Upper lobe of left lung (tissue), 6 donors: ENCODE data around the gene CHAF1A. TPM values are rescaled to one million over a fixed set of nuclear protein-coding genes. Genes with fewer than 3 reads are reported as not detected.

Source experiments
- ATAC-seq, 2 donors: fragments of 200-7000 bp; cut with Tn5 transposase; one replicate each; pipeline ENCODE4 v1.9.1; 2022; ENCODE audit warnings: mild to moderate bottlenecking in 2 of 2, moderate library complexity in 2 of 2; ENCODE audit not compliant: low FRiP score in 2 of 2
- DNase-seq, 2 donors: peaks; one replicate each; pipeline ENCODE4 v3.0.0-alpha.2; 2019 to 2020
- H3K27ac ChIP-seq, 4 donors: fragments of 200-600 bp; sonication (generic); one replicate each; pipeline ENCODE4 v1.5.1; 2016 to 2019
- H3K27me3 ChIP-seq, 4 donors: fragments of 200-600 bp; sonication (generic); one replicate each; pipeline ENCODE4 v1.5.1; 2017 to 2019
- H3K36me3 ChIP-seq, 4 donors: fragments of 200-600 bp; sonication (generic); one replicate each; pipeline ENCODE4 v1.5.1; 2016 to 2019
- H3K4me1 ChIP-seq, 4 donors: fragments of 200-600 bp; sonication (generic); one replicate each; pipeline ENCODE4 v1.5.1; 2018 to 2019
- H3K4me3 ChIP-seq, 4 donors: fragments of 200-600 bp; sonication (generic); one replicate each; pipeline ENCODE4 v1.5.1; 2017 to 2019; ENCODE audit warnings: mild to moderate bottlenecking in 2 of 4, moderate library complexity in 1 of 4
- H3K9me3 ChIP-seq, 4 donors: fragments of 200-600 bp; sonication (generic); one replicate each; pipeline ENCODE4 v1.5.1; 2018 to 2019
- CTCF ChIP-seq, 6 experiments: fragments of 450-650 bp in 4 of 6; fragments of 200-600 bp in 2 of 6; sonication (generic) in 2 of 6; IDR thresholded peaks; one replicate each; pipeline ENCODE4 v1.5.1; 2016 to 2019; ENCODE audit warnings: antibody characterized with exemption in 6 of 6
- EP300 ChIP-seq, 4 donors: sonication (generic); formaldehyde crosslinking; IDR thresholded peaks; one replicate each; pipeline ENCODE4 v1.5.1; 2017; ENCODE audit warnings: antibody characterized with exemption in 4 of 4, control low read depth in 2 of 4
- POLR2A ChIP-seq, 4 donors: fragments of 450-650 bp; IDR thresholded peaks; one replicate each; pipeline ENCODE4 v1.5.1; 2016 to 2017; ENCODE audit warnings: antibody characterized with exemption in 4 of 4, mild to moderate bottlenecking in 2 of 4
- POLR2AphosphoS5 ChIP-seq, 2 donors: sonication (generic); formaldehyde crosslinking; IDR thresholded peaks; one replicate each; pipeline ENCODE4 v1.5.1; 2017; ENCODE audit warnings: antibody characterized with exemption in 2 of 2
- WGBS, 2 donors: methylation state at CpG; one replicate each; pipeline ENCODE4 v1.1.5; 2017 to 2018; 5-methylcytosine and 5-hydroxymethylcytosine counted together
- total RNA-seq, 6 donors: library from RNA; depleted of rRNA in 4 of 6; stranded (reverse); fragments of >200 nt in 4 of 6; gene quantifications; one replicate each; pipeline versions ENCODE4 v1.1.0 to v1.2.1, GENCODE V29; 2016 to 2021
- donor health status: DM: no; HTN: no; CAD: no; lungs with moderate emphysema.
- donor health status: DM: no; HTN: yes; CAD: no; lungs with severe emphysema.

The CHAF1A gene
- total RNA-seq, 6 donors from 2014 or later, result 3.3 to 16.8 (median 10.1) TPM

DNA sequence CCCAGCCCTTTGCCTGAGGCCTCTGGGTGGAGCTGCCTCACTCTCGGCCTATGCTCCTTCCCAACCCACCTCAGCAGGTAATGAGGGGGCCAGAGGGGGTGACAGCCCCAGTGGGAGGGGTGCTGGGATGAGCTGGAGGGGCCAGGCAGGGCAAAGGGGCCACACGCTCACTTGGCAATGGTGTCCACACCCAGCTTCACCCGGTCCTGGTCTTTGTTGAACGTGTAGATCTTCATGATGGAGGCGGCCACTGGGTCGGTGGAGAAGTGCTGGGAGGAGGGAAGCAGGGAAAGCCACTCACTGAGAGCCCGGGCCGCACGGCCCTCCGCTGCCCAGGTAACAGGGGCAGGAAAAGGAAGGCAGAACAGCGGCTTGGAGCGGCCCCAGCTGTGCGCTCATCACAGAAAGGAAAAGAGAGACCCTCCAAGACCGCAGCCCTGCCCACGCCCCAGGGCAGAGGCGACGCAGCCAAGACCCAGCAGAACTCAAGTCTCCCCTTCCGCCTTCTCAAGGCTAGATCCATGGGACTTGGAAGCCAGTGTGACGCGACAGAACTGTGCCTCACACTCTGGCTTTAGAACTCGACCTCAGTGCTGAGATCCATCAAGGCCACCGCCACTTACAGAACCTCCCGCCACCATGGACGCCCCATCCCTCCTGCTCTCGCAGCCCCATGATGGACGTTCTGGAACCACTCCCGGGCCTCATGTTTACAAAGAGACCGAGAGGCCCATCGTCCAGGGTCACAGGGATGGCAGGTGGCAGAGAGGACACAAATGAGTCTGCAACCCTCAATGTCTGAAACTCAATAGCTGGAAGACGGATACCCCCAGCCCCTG lies 45.9 kb downstream of the CHAF1A start:
- DNase-seq, result peak in 1 of 2 donors; percentile 71
- H3K4me3 ChIP-seq, result no peak overlapping the region
- H3K36me3 ChIP-seq, result peaks cover 44 to 93% (median 87%) of the 10 kb centered on the region in 4 donors
- no peak for ATAC-seq
- peak overlapping the region in 1 of 4 donors; percentile 22 for H3K27ac ChIP-seq
- no peak for TF ChIP-seq POLR2AphosphoS5 (IDR thresholded peaks at IDR 0.05)
- no peak for TF ChIP-seq CTCF (IDR thresholded peaks at IDR 0.05)
- TF ChIP-seq EP300 (IDR thresholded peaks at IDR 0.05), result no peak
- TF ChIP-seq POLR2A (IDR thresholded peaks at IDR 0.05), result no peak
- H3K27me3 ChIP-seq, result no peaks in the 10 kb centered on the region
- H3K4me1 ChIP-seq, result no peaks in the 10 kb centered on the region
- H3K9me3 ChIP-seq, result no peaks in the 10 kb centered on the region
- WGBS, 2 donors, result 86 to 89% methylated on average over 19 to 30 of the region's 30 CpGs

DNA sequence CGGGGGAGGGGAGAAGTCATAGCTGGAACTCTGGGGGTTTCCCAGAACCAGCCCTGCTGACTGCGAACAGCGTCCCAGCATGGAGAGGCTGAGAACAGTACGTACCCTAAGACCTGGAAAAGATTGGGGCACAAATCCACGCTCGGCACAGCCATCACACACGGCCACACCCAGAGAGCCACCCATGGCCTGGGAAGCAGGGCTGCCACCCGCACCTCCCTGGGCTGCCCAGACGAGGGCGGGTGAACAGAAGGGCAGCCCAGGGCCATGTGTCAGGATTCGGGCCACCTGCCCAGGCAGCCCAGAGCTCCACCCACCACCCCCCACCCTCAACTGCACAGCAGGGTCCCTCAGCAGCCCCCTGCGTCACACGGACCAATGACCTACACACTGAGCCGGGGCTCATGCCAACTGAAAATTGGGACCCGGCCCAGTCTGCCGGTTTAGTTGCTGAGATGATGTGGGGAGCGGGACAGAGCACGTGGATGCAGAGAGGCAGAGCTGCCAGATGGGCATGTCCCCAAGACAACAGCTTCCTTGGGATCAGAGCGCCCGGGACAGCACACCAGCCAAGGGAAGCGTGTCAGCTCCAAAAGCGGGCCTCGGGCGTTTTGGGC lies 46.7 kb downstream of the CHAF1A start:
- no peak for DNase-seq
- WGBS, 2 donors, result 79 to 83% methylated on average over 17 to 24 of the region's 24 CpGs
- Histone ChIP-seq H3K27me3 (no peaks in the 10 kb centered on the region), H3K4me3 (no peak overlapping the region), H3K27ac (peak overlapping the region in 1 of 4 donors; percentile 22), H3K9me3 (no peaks in the 10 kb centered on the region), H3K36me3 (peaks cover 44 to 100% (median 94%) of the 10 kb centered on the region in 4 donors), H3K4me1 (no peaks in the 10 kb centered on the region)
- ATAC-seq, result peak in 1 of 2 donors; percentile 9
- TF ChIP-seq CTCF (IDR thresholded peaks at IDR 0.05), result no peak
- TF ChIP-seq POLR2A (IDR thresholded peaks at IDR 0.05), result no peak
- TF ChIP-seq EP300 (IDR thresholded peaks at IDR 0.05), result no peak
- TF ChIP-seq POLR2AphosphoS5 (IDR thresholded peaks at IDR 0.05), result no peak

DNA sequence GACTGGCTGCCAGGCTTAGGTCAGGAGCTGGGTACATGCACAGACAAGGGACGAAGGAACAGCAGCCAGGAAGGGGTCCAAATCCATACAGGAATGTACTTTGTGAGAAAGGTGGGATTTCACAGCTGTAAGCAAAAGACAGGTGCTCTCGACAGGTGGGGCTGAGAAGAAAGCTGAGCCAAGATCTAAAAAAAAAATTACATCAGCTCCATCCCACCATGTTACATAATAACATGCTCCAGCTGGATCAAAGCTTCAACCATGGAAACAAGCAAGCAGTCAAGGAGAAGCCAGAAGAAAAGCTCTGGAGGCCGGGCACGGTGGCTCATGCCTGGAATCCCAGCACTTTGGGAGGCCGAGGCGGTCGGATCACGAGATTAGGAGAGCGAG lies 47.2 kb downstream of the CHAF1A start:
- DNase-seq, result no peak
- no peak for ATAC-seq
- Histone ChIP-seq H3K27me3 (no peaks in the 10 kb centered on the region), H3K4me1 (no peaks in the 10 kb centered on the region), H3K27ac (no peak overlapping the region), H3K36me3 (peaks cover 44 to 100% (median 92%) of the 10 kb centered on the region in 4 donors), H3K4me3 (no peak overlapping the region), H3K9me3 (no peaks in the 10 kb centered on the region)
- WGBS, 2 donors, result 85 to 89% methylated on average over 7 to 9 of the region's 9 CpGs
- TF ChIP-seq POLR2AphosphoS5 (IDR thresholded peaks at IDR 0.05), result no peak
- TF ChIP-seq CTCF (IDR thresholded peaks at IDR 0.05), result no peak
- no peak for TF ChIP-seq EP300 (IDR thresholded peaks at IDR 0.05)
- TF ChIP-seq POLR2A (IDR thresholded peaks at IDR 0.05), result no peak

DNA sequence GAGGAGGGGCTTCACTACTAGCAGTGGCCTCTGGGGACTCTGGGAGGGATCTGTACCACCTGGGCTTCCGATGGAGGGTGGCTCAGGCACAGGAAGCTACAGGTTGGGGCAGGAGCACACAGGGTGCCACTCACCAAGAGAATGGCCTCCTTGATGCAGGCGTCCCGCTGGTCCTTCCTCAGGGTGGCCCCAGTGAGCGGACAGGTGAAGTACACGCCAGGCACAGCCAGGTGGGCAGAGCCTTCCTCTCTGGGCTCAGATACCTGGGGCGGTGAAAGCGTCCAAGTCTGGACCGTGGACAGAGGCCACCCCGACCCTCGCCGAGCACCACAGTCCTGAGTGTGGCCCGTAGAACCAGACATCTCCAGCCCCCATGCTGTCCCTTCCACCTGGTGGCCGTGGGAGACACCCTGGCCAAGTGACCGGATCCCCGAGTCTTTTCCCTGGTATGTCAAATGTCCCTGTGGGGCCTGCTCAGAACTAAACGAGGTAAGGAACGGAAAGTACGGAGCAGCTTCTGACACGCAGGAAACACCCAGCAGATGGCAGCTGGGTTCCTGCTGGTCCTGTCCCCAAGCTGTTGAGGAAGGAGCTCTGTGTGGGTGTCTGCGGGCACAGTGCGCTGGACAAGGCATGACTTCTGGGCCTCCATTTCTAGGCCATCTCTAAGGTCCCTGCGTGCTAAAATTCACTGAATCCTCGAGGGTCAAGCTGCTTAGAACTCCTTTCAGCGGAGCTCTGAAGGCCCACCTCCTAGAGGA lies 50.0 kb downstream of the CHAF1A start:
- H3K27me3 ChIP-seq, result no peaks in the 10 kb centered on the region
- no peaks in the 10 kb centered on the region for H3K9me3 ChIP-seq

More for the DNA sequence above, 50.0 kb downstream of the CHAF1A start:
- 82 to 95% methylated on average over 19 to 22 of the region's 24 CpGs for WGBS, 2 donors
- Histone ChIP-seq H3K4me1 (peaks cover 14 to 20% (median 17%) of the 10 kb centered on the region in 4 donors), H3K27ac (no peak overlapping the region), H3K4me3 (no peak overlapping the region), H3K36me3 (peaks cover 28 to 74% (median 64%) of the 10 kb centered on the region in 4 donors)
- ATAC-seq, result no peak
- no peak for TF ChIP-seq POLR2AphosphoS5 (IDR thresholded peaks at IDR 0.05)
- TF ChIP-seq POLR2A (IDR thresholded peaks at IDR 0.05), result no peak
- no peak for TF ChIP-seq EP300 (IDR thresholded peaks at IDR 0.05)
- no peak for TF ChIP-seq CTCF (IDR thresholded peaks at IDR 0.05)
- peak in 1 of 2 donors; percentile 57 for DNase-seq
